Heart right ventricle (tissue), 16 donors: Measurements from ENCODE around the gene EGR1. TPM values are rescaled to one million over a fixed set of nuclear protein-coding genes. Genes with fewer than 3 reads are reported as not detected.

ENCODE experiments used
- ATAC-seq, 8 donors: fragments of 200-7000 bp; cut with Tn5 transposase; one replicate each; pipeline ENCODE4 v1.9.1; 2020; ENCODE audit warnings: mild to moderate bottlenecking in 8 of 8, moderate library complexity in 8 of 8, moderate number of reproducible peaks in 1 of 8
- DNase-seq, 2 donors: peaks; one replicate each; pipeline ENCODE4 v3.0.0-alpha.2; 2020
- H3K27ac ChIP-seq, 10 donors: fragments of 200-600 bp; sonication (generic) in 2 of 10; one replicate each; pipeline versions ENCODE4 v1.5.0 to v1.8.0; 2020 to 2022; ENCODE audit warnings: mild to moderate bottlenecking in 3 of 10
- H3K27me3 ChIP-seq, 7 donors: fragments of 200-600 bp; one replicate each; pipeline ENCODE4 v1.8.0; 2021 to 2022; ENCODE audit warnings: mild to moderate bottlenecking in 2 of 7
- H3K36me3 ChIP-seq, 9 donors: fragments of 200-600 bp; sonication (generic) in 1 of 9; one replicate each; pipeline versions ENCODE4 v1.5.0 to v1.8.0; 2020 to 2022; ENCODE audit warnings: mild to moderate bottlenecking in 2 of 9
- H3K4me1 ChIP-seq, 9 donors: fragments of 200-600 bp; sonication (generic) in 1 of 9; one replicate each; pipeline versions ENCODE4 v1.5.0 to v1.8.0; 2020 to 2022; ENCODE audit warnings: mild to moderate bottlenecking in 4 of 9
- H3K4me3 ChIP-seq, 10 donors: fragments of 200-600 bp; sonication (generic) in 2 of 10; one replicate each; pipeline versions ENCODE4 v1.5.0 to v1.8.0; 2020 to 2022; ENCODE audit warnings: mild to moderate bottlenecking in 7 of 10, moderate library complexity in 2 of 10
- H3K9me3 ChIP-seq, 11 donors: fragments of 200-600 bp in 10 of 11; sonication (generic) in 2 of 11; one replicate each; pipeline versions ENCODE4 v1.5.0 to v1.8.0; 2013 to 2022; ENCODE audit warnings: mild to moderate bottlenecking in 2 of 11, control low read depth in 1 of 11, moderate library complexity in 1 of 11
- WGBS, 2 donors: extraction: QIAGEN DNeasy Blood & Tissue Kit; methylation state at CpG; one replicate each; pipeline ENCODE4 v1.1.7; 2013; ENCODE audit warnings: inconsistent platforms in 1 of 2; 5-methylcytosine and 5-hydroxymethylcytosine counted together
- intact Hi-C, 10 donors: fragments of 100-400 bp; cut with DNase I; formaldehyde crosslinking; loops; one replicate each; pipeline versions ENCODE4 v1.11.1 to v1.14.2; 2022
- polyA plus RNA-seq, 2 donors: library from polyadenylated mRNA; stranded (reverse); fragments of 200-250 nt; gene quantifications; one replicate each; pipeline ENCODE4 v1.2.3, GENCODE V29; 2013
- total RNA-seq, 10 donors: library from RNA; stranded (reverse); fragmentation: NEBNext Ultra II Directional in 3 of 10; extraction: Animal tissue kit (Norgen Biotek cat#: 25700) in 3 of 10; gene quantifications; one replicate each; pipeline versions ENCODE4 v1.2.1 to v1.2.4, GENCODE V29; 2021 to 2023
- TF ChIP-seq, protein P1 (sequence below), 9 donors: fragments of 200-600 bp; sonication (generic) in 2 of 9; IDR thresholded peaks; one replicate each; pipeline versions ENCODE4 v1.5.0 to v1.8.0; 2021 to 2022; ENCODE audit warnings: antibody characterized with exemption in 9 of 9, mild to moderate bottlenecking in 5 of 9, moderate library complexity in 1 of 9
- donor health status: Arrhythmogenic right ventricular cardiomyopathy.
- donor health status: ischemic (EF 13 %, LVEDD 7.1; RV severe dilation, severe dysfunction).
- donor health status: healthy with polysubstance abuse.
- donor health status: DM: no; HTN: yes; CAD: no.
- donor health status: DM: no; HTN: no; CAD: no.
- donor health status: ischemic (EF 25% LVEDD 6.9; RV normal size, moderate dysfunction).
- donor health status: ischemic (EF 25% LVEDD 5.7; RV mildly dilated, moderate dysfunction).
- donor health status: healthy.
- donor health status: DM: yes; HTN: yes; CAD: no.
- donor health status: Ischemic cardiomyopathy.
- donor health status: ischemic (EF 35%, LVEDD 5.7; RV mildly dilated, moderate dysfunction).
- donor health status: nonischemic (EF 11% LVEDD 7.7; RV severe dilation, severe dysfunction).
- donor health status: DM: yes; HTN: yes; CAD: no.
- donor health status: PGD.
- donor health status: ischemic (EF 29% LVEDD 5.4; RV normal size, mild dysfunction).
- donor health status: nonischemic (EF 23%, LVEDD 6.1; RV moderate dilation, normal function).

Gene EGR1
- total and polyA plus RNA-seq, 12 donors = 5.2 to 164 (median 33.7) TPM

DNA sequence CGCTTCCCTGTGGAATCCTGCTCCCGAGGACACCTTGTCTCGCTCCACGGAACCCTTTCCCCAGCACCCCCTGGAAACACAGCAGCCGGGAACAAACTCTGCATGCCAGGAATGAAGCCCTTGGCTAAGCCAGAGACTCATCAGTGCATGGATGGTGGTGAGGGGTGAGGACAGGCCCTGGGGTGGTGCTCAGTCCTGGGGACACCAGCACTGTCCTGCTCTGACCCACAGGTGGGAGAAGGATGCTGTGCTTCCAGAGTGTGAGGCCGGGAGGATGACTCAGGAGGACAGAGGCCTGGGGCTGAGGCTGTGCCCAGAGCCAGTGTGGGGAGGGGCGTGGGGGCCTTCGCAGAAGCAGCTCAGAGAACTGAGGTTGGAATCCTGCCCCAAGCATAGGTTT, 11.2 kb upstream of the EGR1 start:
- TF ChIP-seq, protein P1, sequence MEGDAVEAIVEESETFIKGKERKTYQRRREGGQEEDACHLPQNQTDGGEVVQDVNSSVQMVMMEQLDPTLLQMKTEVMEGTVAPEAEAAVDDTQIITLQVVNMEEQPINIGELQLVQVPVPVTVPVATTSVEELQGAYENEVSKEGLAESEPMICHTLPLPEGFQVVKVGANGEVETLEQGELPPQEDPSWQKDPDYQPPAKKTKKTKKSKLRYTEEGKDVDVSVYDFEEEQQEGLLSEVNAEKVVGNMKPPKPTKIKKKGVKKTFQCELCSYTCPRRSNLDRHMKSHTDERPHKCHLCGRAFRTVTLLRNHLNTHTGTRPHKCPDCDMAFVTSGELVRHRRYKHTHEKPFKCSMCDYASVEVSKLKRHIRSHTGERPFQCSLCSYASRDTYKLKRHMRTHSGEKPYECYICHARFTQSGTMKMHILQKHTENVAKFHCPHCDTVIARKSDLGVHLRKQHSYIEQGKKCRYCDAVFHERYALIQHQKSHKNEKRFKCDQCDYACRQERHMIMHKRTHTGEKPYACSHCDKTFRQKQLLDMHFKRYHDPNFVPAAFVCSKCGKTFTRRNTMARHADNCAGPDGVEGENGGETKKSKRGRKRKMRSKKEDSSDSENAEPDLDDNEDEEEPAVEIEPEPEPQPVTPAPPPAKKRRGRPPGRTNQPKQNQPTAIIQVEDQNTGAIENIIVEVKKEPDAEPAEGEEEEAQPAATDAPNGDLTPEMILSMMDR (IDR thresholded peaks at IDR 0.05) = no peak
- Histone ChIP-seq H3K9me3 (no peaks in the 10 kb centered on the region), H3K4me1 (peaks cover 13 to 37% (median 29%) of the 10 kb centered on the region in 9 donors), H3K27ac (no peak overlapping the region), H3K4me3 (no peak overlapping the region), H3K27me3 (no peaks in the 10 kb centered on the region), H3K36me3 (no peaks in the 10 kb centered on the region)
- intact Hi-C loops = loop anchor here in 1 of 10 donors (5.0 kb wide), 1 partner anchor 93 kb away; no protein-coding TSS in a partner anchor
- 95 to 96% methylated on average over 8 of the region's 8 CpGs for WGBS, 2 donors
- no peak for ATAC-seq
- no peak for DNase-seq

DNA sequence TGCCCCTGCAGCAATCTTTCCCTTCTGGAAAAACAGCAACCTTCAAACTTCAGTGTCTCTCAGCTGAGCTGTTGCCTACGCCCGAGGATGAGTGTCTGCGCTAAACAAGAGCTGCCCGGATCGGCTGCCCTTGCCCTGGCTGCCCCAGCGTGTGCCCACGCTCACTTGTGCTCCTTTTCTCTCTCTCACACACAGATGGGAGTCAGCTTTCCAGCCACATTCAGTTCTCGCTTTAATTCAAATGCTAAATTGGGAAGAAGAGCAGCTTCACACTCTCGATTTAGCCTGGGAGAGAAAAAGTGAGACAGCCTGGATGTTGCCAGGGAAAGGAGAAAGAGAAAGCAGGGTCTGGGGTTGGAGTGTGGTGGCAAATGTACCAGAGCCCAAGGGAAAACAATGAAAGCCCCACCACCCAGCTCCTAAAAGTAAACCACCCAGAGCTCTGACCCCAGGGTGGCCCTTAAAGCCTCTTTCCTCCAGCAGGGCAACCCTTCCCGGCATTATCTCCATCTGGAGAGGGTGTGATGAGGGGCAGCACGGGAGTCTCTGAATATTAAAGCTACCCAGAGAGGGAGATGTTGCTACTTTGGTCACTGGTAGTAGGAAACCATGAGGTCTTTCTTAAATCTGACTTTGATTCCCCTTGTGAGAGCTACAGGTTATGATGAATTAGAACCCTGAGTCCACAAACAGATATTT, 9.9 kb upstream of the EGR1 start:
- ATAC-seq = no peak
- 81 to 85% methylated on average over 11 of the region's 11 CpGs for whole genome bisulfite sequencing, 2 donors
- no peaks in the 10 kb centered on the region for H3K36me3 ChIP-seq
- peaks cover 13 to 38% (median 31%) of the 10 kb centered on the region in 9 donors for H3K4me1 ChIP-seq
- H3K27me3 ChIP-seq = no peaks in the 10 kb centered on the region
- H3K27ac ChIP-seq = no peak overlapping the region
- TF ChIP-seq, protein P1 (IDR thresholded peaks at IDR 0.05) = no peak
- DNase-seq = no peak
- H3K4me3 ChIP-seq = no peak overlapping the region
- no peaks in the 10 kb centered on the region for H3K9me3 ChIP-seq
- intact Hi-C loops = loop anchor here in 2 of 10 donors (5.0 kb wide), 2 partner anchors 42 to 47 kb away; no protein-coding TSS in a partner anchor

DNA sequence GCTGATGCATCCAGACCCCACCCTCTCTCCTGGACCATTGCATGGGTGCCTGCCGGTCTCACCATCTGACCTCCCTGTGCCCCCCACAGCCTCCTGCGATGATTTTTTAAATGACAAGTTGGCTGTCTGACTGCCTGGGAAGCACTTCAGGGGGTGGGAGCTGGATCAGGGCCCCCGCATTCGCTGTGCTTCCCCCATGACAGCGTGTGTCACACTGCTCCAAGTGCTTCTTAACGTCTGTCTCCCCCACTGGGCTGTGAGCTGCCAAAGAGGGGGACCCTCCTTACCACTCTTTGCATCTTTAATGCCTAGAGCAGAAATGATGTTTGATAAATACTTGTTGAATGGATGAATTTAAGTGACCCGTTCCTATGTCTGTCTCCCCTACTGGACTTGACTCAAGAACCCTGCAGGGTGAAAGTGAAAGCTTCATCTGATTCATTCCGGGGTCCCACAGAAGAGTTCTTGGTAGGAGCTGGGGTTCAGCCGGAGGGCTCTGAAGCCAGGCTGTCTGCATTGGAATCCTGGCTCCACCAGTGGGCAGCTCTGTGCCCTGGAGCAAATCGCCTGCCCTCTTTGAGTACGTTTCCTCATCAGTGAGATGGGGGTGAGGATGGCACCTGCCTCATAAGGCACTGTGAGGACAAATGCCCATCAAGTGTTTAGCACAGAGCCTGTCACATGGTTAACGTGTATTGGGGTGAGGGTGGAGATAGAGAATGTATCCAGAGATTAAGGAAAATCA, 7.6 kb upstream of the EGR1 start:
- Histone ChIP-seq H3K27ac (peak overlapping the region in 5 of 10 donors; percentile 46 to 73 (median 59)), H3K27me3 (no peaks in the 10 kb centered on the region), H3K4me3 (peak overlapping the region in 6 of 10 donors; percentile 24 to 41 (median 38)), H3K4me1 (peaks cover 13 to 57% (median 48%) of the 10 kb centered on the region in 9 donors), H3K9me3 (no peaks in the 10 kb centered on the region), H3K36me3 (no peaks in the 10 kb centered on the region)
- TF ChIP-seq, protein P1 (IDR thresholded peaks at IDR 0.05) = peak in 3 of 9 donors; percentile 8 to 14 (median 12)
- ATAC-seq = no peak
- 66 to 67% methylated on average over 12 of the region's 12 CpGs for WGBS, 2 donors
- intact Hi-C loops = loop anchor here in 2 of 10 donors (5.0 kb wide), 2 partner anchors 40 to 45 kb away; no protein-coding TSS in a partner anchor
- DNase-seq = no peak

DNA sequence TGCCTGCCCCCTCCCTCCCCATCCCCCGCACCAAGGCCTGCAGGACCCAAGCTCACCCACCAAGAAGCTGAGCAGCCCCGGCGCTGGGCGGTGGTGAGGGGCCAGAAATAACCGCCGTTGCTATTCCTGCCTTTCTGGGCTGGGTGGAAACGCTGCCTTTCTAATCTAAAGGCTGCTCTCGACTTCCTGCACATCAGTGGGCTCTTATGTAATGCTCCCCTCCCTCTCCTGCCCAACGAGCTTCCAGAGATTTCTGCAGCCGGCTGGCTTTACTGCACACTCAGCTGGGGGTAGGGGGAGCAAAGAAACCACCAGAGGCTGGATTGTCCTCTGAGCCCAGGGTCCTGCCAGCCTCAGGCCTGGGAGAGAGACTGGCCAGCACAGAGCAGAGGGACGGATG, 6.9 kb upstream of the EGR1 start:
- no peaks in the 10 kb centered on the region for H3K9me3 ChIP-seq
- ATAC-seq = peak in 6 of 8 donors; percentile 39 to 73 (median 61)
- peak overlapping the region in 6 of 10 donors; percentile 24 to 41 (median 38) for H3K4me3 ChIP-seq
- 12 to 13% methylated on average over 11 of the region's 11 CpGs for WGBS, 2 donors
- H3K27me3 ChIP-seq = no peaks in the 10 kb centered on the region
- peak in 1 of 2 donors; percentile 46 for DNase-seq
- peaks cover 13 to 63% (median 52%) of the 10 kb centered on the region in 9 donors for H3K4me1 ChIP-seq
- intact Hi-C loops = loop anchor here in 2 of 10 donors (5.0 kb wide), 2 partner anchors 39 to 44 kb away; no protein-coding TSS in a partner anchor
- H3K36me3 ChIP-seq = no peaks in the 10 kb centered on the region
- TF ChIP-seq, protein P1 (IDR thresholded peaks at IDR 0.05) = no peak
- peak overlapping the region in 5 of 10 donors; percentile 46 to 73 (median 59) for H3K27ac ChIP-seq
